ACHN (cell line): ENCODE data around the gene CDK12.
"Not testable (repeated sequence)": the region's sequence is repeated elsewhere in the genome, so short reads cannot be mapped to it uniquely, and the experiment has no call there.

Experiments used
- DNase-seq: peaks from one replicate; pipeline ENCODE4 v3.0.0-alpha.2; 2015
- in situ Hi-C: cut with HindIII; loops from 2 replicates; pipeline ENCODE4 v1.10.0; 2017; ENCODE audit warnings: low sequenced_read_pairs, low pct_ligation_motif_present, low pct_unique_long_range_greater_than_20kb

CDK12 gene

GRCh38 chr17:39541652-39542051 is 80.4 kb downstream of the CDK12 start:
- no peak for DNase-seq
- in situ Hi-C loops, result no loop called here

- no peak for DNase-seq
- in situ Hi-C loops, result no loop called here
These were observed 81.9 kb downstream of the CDK12 start for GRCh38 chr17:39543176-39543575.

GRCh38 chr17:39543664-39544063 is 82.4 kb downstream of the CDK12 start:
- no peak for DNase-seq
- in situ Hi-C loops, result no loop called here

- in situ Hi-C loops, DNase-seq: not testable (repeated sequence)
These were observed 83.1 kb downstream of the CDK12 start for GRCh38 chr17:39544361-39544760.

GRCh38 chr17:39547713-39548478 is 86.6 kb downstream of the CDK12 start:
- peak; percentile 50 for DNase-seq
- in situ Hi-C loops, result no loop called here

- in situ Hi-C loops, result no loop called here
- DNase-seq, result no peak
These were observed 87.4 kb downstream of the CDK12 start for GRCh38 chr17:39548494-39549225.

- no peak for DNase-seq
- in situ Hi-C loops, result no loop called here
These were observed 88.7 kb downstream of the CDK12 start for GRCh38 chr17:39549747-39550573.

GRCh38 chr17:39551879-39552278 is 90.6 kb downstream of the CDK12 start:
- no peak for DNase-seq
- in situ Hi-C loops, result no loop called here

- peak; percentile 29 for DNase-seq
- in situ Hi-C loops, result no loop called here
These were observed 92.2 kb downstream of the CDK12 start for GRCh38 chr17:39553341-39553945.

- DNase-seq, result no peak
- in situ Hi-C loops, result no loop called here
These were observed 94.1 kb downstream of the CDK12 start for GRCh38 chr17:39555368-39555767.

- DNase-seq, result no peak
- in situ Hi-C loops, result no loop called here
These were observed 95.1 kb downstream of the CDK12 start for GRCh38 chr17:39556423-39556822.

- in situ Hi-C loops, result no loop called here
- DNase-seq, result no peak
These were observed 101.1 kb downstream of the CDK12 start for GRCh38 chr17:39562395-39562794.

- in situ Hi-C loops, result no loop called here
- no peak for DNase-seq
These were observed 101.7 kb downstream of the CDK12 start for GRCh38 chr17:39562976-39563375.

- in situ Hi-C loops, result no loop called here
- DNase-seq, result no peak
These were observed 102.2 kb downstream of the CDK12 start for GRCh38 chr17:39563476-39563875.

- in situ Hi-C loops, result no loop called here
- no peak for DNase-seq
These were observed 103.0 kb downstream of the CDK12 start for GRCh38 chr17:39564211-39564848.

GRCh38 chr17:39566094-39566850 is 105.0 kb downstream of the CDK12 start:
- in situ Hi-C loops, result no loop called here
- no peak for DNase-seq

GRCh38 chr17:39568702-39569101 is 107.4 kb downstream of the CDK12 start:
- in situ Hi-C loops, result no loop called here
- DNase-seq, result no peak

- no peak for DNase-seq
- in situ Hi-C loops, result no loop called here
These were observed 107.8 kb downstream of the CDK12 start for GRCh38 chr17:39569126-39569525.
